HG02884 (cell line): ENCODE measurements around the gene GNB1.
"Not testable (repeated sequence)": the region's sequence is repeated elsewhere in the genome, so short reads cannot be mapped to it uniquely, and the experiment has no call there.

Source experiments
- ATAC-seq: cut with Tn5 transposase; IDR thresholded peaks from one replicate; pipeline ENCODE4 v1.9.1; 2021; ENCODE audit warnings: mild to moderate bottlenecking, moderate library complexity; ENCODE audit not compliant: unreplicated experiment

GNB1 gene

GRCh38 chr1:1890506-1891348 lies at the start of gene GNB1:
GNB1 (minus strand) TSS chr1:1891087; CDS start chr1:1825453, 65,634 bp downstream.
- peak; percentile 68 for ATAC-seq

DNA sequence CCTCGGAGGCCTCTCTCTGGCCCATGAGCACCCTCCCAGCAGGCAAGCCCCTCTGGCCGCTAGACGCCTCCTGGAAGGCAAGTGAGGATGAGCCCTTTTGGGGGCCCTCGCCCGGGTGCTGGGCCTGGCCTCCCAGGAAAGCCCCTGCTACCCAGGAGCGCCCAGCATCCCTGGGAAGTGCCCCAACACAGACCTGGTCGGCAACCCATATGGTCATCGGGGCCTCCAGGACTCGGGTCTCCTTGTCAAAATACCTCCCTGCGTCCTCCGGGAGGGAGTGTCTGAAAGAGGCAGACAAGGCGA lies 49.2 kb upstream of the GNB1 start:
- no peak for ATAC-seq

DNA sequence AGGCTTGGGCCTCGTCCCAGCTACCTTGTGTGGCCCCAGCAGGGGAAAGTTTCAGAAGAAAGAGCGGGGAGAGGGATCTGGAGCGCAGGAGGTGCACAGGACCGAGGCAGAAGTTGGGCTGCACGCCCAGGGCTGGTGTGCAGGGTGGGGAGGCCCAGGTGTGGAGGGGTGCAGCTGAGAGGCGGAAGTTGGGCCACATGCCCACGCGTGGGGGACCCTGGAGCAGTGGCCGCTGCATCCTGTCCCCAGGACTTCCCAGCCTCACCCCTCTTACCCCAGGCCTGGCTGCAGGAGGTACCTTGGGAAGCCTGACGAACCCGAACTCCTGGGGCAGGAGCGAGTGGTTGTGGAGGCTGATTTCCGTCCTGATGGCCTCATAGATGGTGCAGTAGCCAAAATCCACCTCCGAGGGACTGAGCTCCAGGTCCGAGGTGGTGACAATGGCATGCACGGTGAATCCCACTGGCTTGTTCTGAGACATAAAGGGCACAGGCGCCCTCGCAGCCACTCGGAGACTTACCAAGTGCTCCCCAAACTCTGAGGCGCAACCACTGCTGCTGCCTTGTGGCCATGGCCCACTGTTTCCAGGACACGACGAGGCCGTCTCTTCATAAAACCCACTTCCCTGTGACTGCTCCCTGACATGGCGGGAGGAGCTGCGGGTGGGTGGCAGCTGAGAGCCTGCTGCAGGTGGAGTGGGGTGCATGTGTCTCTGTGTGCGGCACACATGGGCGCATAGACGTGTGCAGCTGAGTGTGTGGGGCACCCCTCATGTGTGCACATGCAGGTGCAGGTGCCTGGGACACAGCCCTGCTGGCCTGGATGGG lies 48.6 kb upstream of the GNB1 start:
- ATAC-seq: no peak

DNA sequence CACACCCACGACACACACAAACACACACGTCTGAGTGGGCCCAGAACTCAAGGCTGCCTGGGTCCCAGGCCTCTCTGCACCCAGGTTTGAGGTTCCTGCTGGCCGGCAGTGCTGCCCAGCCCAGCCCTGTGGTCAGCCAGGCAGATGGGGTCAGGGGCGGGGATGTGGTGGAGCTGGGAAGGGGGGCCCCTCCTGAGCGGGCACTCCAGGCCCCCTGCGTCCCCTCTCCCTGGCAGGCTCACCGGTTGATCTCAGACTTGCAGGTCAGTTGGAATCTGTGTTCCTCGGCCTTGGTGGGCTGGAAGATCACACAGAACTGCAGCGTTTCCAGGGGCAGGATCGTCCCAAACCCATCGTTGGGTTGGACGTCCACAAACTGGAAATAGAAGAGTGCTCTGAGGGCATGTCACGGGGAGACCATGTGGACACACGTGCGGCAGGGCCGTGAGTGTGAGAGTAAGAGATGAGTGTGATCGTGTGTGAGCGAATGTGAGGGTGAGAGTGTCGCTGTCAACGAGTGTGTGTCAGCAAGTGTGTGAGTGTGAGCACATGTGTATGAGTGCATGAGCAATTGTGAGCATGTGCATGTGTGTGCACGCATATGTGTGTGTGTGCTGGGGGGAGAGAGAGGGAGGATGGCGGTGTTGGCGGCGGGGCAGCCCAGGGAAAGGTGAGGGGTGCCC lies 47.9 kb upstream of the GNB1 start:
- no peak for ATAC-seq

DNA sequence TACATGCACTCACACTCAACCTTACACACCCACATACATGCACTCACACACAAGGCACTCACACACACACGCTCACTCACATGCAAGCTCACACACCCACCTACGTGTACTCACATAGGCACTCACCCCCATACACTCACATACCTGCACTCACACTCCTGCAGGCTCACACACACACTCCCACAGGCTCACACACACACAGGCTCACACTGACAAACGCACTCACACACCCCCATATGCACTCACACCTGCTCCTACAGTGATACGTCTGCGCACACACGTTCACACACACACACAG lies 47.3 kb upstream of the GNB1 start:
- ATAC-seq: no peak

DNA sequence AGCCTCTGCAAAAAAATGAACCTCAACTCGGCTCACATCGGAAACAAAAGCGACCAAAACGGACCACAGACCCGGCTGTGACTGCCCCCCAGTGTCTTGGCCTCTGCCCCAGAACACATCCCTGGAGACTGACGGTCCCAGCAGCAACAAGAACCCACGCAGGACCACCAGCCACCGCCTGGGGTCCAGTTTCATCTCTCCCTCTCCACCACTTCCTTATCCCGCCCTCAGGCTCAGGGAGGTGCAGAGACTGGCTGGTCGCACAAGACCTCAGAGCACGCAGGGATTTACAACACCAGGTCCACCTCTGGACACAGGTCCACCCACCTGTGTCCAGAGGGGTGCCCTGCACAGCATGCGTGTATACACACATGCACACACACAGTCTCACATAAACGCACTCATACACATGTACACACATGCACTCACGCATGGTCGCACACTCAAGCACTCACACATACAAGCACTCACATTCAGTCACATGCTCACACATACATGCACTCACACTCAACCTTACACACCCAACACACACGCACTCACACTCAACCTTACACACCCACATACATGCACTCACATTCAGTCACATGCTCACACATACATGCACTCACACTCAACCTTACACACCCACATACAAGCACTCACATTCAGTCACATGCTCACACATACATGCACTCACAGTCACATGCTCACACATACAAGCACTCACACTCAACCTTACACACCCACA lies 46.8 kb upstream of the GNB1 start:
- no peak for ATAC-seq

DNA sequence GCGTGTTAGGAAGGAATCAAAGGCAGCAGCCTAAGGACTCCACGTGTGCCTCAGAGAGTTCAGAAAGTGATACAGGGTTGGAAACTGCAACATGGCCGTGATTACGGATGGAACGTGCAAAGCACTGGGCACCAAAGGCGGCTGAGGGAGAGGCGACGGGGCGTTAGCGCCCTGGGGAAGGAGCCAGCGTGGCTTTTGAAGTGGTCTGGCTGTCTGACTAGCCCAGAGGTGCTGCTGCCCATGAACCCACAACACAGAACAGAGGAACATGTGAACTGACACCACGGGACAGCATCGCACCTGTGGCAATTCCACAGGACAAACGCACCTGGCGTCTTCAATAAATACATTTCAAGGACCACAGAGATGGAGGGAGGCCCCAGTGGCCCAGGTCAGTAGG lies 46.2 kb upstream of the GNB1 start:
- no peak for ATAC-seq

DNA sequence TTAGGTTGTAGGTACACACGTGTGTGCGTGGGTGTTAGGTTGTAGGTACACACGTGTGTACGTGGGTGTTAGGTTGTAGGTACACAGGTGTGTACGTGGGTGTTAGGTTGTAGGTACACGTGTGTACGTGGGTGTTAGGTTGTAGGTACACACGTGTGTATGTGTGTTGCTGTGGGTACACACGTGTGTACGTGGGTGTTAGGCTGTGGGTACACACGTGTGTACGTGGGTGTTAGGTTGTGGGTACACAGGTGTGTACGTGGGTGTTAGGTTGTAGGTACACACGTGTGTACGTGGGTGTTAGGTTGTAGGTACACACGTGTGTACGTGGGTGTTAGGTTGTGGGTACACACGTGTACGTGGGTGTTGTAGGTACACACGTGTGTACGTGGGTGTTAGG lies 44.0 kb upstream of the GNB1 start:
- not testable (repeated sequence) for ATAC-seq

- no peak for ATAC-seq
Observed at GRCh38 chr1:1929639-1930545, 39.0 kb upstream of the GNB1 start.

GRCh38 chr1:1929102-1929638 lies 38.3 kb upstream of the GNB1 start:
- no peak for ATAC-seq

DNA sequence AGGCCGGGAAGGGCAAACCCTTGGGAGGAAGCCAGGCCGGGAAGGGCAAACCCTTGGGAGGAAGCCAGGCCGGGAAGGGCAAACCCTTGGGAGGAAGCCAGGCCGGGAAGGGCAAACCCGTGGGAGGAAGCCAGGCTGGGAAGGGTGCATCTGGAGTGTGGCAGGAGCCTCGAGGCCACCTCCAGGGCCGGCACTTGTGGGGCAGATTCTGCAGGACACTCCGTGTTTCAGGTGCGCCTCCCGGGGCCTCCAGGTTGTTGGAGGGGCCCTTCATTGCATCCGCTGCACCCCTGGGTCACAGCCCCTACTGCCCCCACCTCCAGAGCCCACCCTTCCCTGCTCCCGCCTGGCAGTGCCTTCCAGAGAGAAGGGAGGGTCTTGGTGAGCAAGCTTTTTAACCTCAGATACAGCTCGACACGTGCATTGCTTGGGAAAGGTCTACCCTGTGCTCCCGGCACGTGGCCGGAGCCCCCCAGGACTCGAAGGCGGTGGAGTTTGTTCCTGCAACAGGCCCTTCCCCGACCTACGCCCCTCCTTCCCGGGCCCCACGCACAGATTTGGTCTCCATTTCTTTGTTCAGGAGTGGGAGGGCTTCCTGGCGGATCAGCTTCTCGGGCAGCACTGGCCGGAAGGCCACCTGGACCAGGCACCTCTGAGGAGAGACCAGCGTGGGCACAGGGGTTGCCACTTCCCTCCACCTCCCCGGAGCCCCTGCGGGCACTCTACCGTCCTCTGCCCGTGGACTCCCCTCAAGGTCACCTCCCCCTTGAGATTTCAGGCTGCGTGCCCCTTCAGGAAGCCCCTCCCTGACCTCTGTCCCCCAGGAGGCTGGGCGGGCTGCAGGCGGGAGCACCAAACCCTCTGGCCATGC lies 37.6 kb upstream of the GNB1 start:
- ATAC-seq: no peak

GRCh38 chr1:1927751-1928150 lies 36.9 kb upstream of the GNB1 start:
- ATAC-seq: no peak

- no peak for ATAC-seq
Observed at GRCh38 chr1:1926886-1927660, 36.2 kb upstream of the GNB1 start.

- no peak for ATAC-seq
Observed at GRCh38 chr1:1926346-1926811, 35.5 kb upstream of the GNB1 start.

GRCh38 chr1:1925437-1926345 lies 34.8 kb upstream of the GNB1 start:
- ATAC-seq: no peak

- ATAC-seq: no peak
Observed at GRCh38 chr1:1924849-1925248, 34.0 kb upstream of the GNB1 start.

GRCh38 chr1:1924386-1924785 lies 33.5 kb upstream of the GNB1 start:
- ATAC-seq: no peak
